NCI-H2196 treated with DMSO at 0.1 percent for 48 hours (cell line): ENCODE data around the gene C5orf15.
"Not testable (repeated sequence)": the region's sequence is repeated elsewhere in the genome, so short reads cannot be mapped to it uniquely, and the experiment has no call there.

Source experiments
- DNase-seq: peaks from one replicate; lab custom pipeline; 2025; ENCODE audit not compliant: unreplicated experiment; lab: John Stamatoyannopoulos, UW

Gene C5orf15

DNA sequence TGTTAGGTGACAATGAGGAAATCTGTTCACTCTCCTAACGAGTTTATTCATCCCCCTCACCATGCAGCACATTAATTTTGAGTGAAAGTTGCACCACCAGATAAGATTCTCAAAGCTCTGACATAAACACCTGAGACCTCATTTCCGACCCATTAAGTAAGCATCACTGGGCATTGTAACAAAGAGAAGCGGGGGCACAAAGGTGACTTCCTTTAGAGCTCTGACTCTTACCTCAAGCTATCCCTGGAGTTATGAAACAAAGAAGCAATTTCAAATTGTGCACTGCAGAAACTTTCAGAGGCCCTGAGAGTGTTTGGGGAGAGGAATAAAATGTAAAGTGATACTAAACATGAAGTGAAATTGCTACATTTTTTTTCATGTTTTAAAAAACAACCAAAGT, 29.5 kb downstream of the C5orf15 start:
- no peak for DNase-seq

DNA sequence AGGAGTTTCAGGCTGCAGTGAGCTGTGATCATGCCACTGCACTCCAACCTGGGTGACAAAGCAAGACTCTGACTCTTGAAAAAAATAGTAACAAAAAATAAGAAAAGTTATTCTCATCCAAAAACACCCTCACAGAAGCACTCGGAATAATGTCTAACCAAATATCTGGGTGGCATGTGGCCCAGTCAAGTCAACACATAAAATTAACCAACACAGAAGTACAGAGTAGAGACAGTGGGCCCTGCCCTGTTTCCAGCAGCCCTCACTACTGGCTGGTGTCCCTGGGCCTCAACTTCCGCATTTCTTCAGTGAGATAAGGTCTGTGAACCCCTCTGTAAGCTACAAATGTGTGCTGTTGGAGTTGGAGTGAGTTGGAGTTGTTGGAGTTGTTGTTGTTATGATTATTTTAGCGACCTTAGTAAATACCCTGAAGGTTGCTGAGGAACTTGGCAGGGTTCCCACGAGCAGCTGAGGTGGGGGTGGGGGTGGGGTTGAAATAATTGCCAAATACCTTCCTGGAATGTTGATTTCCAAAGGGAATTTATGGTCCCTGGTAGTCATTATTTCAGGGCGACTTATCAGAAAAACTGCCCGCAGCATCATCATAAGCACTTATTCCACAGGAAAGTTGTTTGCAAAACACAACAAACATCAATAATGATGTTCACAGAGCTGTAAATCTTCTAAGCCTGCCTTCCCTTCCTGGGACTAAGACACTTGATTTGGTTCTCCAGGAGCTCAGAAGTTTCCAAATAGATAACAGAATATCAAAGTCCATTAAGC, 30.2 kb downstream of the C5orf15 start:
- DNase-seq = no peak

DNA sequence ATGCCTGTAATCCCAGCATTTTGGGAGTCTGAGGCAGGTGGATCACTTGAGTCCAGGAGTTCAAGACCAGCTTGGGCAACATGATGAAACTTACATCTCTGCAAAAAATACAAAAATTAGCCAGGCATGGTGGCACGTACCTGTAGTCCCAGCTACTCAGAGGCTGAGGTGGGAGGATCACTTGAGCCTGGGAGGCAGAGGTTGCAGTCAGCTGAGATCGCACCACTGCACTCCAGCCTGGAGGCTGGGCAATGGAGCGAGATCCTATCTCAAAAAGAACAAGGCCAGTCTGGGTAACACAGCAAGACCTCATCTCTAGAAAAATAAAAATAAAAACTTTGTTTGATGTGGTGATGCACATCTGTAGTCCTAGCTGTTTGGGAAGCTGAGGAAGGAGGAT, 30.8 kb downstream of the C5orf15 start:
- not testable (repeated sequence) for DNase-seq

DNA sequence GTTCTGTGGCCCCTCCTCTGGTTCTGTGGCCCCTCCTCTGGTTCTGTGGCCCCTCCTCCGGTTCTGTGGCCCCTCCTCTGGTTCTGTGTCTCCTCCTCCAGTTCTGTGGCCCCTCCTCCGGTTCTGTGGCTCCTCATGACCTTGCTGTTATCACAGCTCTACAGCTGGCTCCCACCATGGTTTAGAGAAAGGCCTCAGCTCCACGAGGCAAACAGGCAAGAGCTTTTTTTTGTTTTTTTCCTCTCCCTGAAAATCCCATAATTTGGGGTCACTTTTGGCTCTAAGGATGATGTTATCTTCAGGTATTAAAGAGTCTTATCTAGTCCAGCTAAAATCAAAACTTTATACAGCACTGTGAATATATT, 31.8 kb downstream of the C5orf15 start:
- no peak for DNase-seq

DNA sequence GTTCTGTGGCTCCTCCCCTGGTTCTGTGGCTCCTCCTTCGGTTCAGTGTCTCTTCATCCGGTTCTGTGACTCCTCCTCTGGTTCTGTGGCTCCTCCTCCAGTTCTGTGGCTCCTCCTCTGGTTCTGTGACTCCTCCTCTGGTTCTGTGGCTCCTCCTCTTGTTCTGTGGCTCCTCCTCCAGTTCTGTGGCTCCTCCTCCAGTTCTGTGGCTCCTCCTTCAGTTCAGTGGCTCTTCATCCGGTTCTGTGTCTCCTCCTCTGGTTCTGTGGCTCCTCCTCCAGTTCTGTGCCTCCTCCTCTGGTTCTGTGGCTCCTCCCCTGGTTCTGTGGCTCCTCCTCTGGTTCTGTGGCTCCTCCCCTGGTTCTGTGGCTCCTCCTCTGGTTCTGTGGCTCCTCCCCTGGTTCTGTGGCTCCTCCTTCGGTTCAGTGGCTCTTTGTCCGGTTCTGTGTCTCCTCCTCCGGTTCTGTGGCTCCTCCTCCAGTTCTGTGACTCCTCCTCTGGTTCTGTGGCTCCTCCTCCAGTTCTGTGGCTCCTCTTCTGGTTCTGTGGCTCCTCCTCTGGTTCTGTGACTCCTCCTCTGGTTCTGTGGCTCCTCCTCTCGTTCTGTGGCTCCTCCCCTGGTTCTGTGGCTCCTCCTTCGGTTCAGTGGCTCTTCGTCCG, 32.3 kb downstream of the C5orf15 start:
- not testable (repeated sequence) for DNase-seq

DNA sequence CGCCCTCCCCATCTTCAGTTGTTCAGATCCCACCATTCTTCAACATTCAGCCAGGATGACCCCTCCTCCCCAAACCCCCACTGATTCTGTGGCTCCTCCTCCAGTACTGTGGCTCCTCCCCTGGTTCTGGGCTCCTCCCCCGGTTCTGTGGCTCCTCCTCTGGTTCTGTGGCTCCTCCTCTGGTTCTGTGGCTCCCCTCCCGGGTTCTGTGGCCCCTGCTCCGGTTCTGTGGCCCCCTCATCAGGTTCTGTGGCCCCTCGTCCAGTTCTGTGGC, 32.8 kb downstream of the C5orf15 start:
- no peak for DNase-seq

DNA sequence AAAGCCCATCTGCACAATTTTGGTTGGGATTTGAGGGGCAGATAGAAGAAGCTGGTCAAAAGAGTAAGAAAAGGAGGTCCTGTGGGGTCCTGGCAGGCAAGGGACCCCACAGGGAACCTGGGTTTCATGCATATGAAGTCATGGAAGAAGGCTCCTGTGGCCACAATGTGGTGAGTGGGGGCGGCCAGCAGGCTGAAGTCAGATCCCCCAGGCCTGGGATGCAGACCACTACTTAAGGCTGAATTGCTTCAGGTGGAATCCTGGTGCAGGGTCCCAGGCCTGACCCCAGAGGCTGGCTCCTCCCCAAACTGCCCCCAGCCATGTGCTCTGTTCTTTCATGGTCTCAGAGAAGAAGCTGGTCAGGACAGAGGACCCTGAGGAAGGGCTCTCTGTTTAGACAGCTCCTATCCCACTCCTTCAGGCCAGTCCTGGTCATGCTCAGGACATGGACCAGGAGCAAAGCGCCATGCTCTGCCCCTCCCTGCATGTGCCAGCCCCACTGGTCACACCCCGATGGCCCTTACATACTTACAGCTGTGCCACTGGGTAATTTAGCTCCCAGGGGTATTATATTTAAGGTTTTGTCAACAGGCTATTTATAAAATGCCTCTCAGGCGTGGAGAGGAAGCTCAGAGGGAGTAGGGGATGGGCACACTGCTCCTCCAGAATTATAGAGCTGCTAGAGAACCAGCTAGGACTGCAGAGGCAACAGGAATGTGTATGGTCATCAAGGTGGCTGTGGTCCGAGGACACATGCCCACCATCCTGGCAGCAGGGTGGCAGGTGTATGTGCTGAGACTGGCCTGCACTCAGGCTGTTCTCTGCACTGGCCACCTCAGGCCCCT, 33.4 kb downstream of the C5orf15 start:
- DNase-seq = no peak

DNA sequence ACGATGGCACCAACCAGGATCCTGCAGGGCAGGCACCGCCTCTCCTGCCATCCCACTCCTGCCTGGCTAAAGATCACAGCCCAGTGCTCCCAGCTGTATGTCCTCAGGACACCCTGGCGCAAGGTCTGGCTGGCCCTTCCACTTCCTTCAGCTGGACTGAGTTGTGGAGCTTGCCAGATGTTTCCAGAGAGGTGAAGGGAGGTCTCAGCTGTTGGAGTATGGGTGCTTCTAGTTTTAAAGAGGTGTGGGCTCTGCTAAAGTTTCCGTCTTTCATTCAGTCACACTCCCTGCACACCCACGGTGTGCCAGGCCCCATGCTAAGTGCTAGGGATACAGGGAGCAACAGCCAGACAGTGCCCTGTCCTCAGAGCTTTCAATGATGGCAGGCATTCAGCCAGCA, 34.1 kb downstream of the C5orf15 start:
- no peak for DNase-seq

DNA sequence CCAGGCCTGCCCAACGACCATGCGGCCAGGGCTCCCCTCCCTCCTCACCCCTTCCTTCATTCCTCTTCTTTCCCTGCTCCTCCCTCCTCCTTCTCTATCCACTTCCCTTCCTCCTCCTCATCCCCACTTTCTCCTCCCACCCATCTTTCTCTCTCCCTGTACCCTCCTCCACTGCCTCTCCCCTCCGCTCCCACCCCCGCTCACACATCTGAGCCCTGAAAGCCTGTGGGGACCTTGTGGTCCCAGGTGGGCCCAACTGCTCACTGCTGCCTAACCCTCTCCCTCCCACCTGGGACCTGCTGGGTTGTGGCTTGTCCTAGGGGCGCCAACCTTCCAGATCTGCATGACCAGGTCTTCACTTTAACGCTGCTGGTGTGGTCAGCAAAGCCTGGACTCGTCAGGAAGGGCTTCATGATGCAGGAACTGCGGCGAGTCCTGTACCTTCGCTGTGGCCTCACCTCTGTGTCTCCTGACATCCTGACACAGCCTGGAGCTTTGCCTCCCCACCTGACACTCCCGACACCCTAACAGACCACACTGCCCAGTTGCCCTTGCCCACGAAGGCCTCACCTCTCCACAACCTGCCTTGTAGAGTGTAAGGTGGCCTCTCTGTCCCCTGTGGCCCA, 34.6 kb downstream of the C5orf15 start:
- no peak for DNase-seq

DNA sequence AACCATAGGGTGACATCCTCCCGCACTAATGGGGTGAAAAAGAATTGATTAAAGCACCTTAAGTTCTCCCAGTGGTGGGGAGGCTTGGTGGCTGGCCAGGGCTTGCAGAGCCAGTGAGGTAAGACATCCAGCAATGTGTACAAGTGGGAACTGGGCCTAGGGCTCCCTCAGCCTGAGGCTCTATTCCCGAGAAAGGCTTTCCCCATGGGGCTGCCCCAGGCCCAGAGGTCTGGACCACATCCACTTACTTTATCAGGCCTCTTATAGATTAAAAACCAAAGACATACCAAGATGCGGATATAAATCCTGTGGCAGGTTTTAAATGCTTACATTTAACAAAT, 35.3 kb downstream of the C5orf15 start:
- no peak for DNase-seq

DNA sequence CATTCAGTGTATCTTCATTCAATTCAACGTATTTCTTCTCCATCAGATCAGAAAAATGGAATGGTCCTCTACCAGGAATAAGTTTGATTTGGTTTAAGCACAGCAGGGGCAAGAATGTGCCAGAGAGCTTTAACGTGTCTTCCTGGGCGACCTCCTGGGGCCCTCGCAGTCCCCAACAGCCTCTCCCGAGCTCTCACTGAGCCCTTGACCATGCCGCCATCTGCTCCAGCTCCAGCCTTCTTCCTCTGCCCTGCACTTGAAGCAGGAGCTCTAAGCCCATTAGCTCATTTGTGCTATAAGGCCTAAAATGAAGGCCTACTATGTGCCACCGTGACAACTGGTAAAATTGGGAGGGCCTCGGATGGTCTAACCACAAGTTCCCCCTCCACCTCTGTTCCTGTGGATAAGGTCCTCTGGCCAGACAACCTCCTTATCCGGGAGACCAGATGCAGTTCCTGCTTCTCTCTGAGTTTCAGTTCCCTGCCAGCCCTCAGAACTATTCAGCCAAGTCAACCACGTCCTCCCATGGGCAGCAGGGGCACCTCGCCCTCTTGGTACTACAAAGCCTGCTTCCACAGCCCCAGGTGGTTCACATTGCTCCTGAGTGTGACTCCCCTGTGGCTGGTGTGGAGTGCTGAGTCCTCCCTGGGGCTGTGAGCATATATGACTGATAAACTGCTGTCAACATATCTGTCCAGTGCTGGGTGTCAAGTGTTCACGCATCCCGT, 35.8 kb downstream of the C5orf15 start:
- no peak for DNase-seq

DNA sequence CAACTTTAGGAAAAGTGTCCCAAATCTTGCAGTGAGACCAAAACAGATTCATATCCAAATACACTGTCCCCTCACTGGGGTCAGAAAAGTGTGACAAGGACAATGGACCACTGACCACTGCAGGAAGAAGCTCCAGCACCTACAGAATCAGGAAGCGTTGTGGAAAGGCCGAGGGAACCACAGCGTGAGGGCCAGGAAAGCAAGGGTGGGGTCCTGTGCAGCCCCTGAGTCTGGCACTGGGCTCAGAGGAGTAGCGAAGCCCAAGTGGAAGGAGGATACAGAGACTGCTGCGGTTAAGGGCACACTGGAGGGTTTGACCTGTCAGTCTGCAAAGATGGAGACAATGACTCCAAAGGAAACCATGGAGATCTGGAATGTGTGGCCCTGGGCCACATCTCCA, 36.9 kb downstream of the C5orf15 start:
- no peak for DNase-seq

DNA sequence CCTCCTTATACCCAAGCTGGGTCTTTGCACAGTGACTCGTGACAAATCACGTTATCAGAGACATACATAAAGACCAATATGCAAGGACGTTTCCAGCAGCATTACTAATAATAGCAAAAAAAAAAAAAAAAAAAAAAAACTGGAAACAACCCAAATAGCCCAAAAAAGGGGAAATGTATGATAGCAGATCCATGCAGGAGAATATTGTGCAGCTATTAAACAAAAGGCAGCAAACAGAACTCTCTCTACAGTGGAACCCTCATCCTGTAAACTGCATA, 37.7 kb downstream of the C5orf15 start:
- DNase-seq = no peak

DNA sequence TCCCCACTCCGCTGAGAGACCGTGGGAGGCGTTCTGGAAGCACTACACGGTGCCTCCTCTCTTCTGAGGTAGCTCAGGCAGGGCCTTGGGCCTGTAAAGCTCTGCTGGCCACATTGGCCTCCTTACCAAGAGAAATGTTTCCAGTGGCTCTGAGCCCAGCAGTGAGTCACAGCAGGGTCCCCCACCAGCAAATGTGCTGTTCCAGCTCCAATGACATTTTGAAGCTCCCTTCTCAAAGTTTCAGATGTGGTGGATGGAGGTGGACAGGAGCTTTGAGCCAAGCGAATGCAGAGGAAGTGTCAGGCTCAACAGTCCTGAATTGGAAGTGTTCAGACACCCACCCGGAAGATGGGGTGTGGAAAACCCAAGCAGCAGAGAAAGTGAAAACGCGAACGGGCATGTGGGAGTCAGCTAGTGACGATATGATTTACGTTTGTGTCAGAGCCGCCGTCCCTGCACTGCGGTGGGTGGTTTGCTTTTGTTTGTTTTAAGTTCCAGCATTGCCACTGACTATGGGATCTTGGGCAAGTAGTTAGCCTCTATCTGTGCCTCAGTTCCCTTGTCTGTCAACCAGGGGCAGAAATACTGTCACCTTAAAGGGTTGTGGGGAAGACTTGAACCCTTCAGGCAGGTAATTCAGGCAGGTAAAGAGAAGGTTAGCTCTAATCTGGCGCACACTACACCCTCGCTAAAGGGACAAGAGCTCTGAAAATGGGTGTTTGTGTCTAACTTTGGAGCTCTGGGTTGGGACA, 38.2 kb downstream of the C5orf15 start:
- DNase-seq = no peak

DNA sequence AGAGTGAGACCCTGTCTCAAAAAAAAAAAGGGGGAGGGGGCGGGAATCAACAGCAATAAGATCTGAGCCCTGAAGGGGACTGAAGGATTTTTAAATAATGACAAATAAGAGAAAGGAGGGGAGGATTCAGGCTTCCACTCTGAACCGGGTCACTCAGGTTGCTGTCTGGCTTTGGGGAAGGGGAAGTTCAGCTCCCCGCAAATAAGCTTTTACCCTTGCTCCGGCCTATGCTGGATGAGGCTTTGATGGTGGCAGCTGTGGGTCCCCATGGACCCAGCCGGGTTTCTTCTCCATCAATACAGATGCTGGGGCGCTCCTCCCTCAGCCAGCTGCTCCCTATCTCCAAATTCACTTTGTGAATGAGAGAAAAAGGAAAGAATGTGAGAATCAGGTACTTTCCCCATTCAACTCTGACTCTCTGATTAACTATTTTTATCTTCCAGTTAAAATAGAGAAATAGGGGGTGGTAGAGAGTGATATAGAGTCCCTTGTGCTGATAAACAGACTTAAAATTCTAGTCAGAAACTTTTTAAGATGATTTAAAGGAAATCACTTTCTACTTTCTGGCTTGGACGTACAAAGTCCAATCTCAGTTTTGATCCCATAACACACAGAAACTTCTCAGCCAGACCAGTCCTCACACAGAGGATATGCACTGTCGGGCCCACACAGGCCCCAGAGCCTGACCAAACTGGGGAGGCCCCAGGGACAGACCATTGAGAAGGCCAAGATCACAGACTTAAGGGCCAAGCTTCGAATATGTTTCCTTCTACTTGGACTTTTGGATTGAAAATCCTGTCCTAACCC, 39.6 kb downstream of the C5orf15 start:
- no peak for DNase-seq

DNA sequence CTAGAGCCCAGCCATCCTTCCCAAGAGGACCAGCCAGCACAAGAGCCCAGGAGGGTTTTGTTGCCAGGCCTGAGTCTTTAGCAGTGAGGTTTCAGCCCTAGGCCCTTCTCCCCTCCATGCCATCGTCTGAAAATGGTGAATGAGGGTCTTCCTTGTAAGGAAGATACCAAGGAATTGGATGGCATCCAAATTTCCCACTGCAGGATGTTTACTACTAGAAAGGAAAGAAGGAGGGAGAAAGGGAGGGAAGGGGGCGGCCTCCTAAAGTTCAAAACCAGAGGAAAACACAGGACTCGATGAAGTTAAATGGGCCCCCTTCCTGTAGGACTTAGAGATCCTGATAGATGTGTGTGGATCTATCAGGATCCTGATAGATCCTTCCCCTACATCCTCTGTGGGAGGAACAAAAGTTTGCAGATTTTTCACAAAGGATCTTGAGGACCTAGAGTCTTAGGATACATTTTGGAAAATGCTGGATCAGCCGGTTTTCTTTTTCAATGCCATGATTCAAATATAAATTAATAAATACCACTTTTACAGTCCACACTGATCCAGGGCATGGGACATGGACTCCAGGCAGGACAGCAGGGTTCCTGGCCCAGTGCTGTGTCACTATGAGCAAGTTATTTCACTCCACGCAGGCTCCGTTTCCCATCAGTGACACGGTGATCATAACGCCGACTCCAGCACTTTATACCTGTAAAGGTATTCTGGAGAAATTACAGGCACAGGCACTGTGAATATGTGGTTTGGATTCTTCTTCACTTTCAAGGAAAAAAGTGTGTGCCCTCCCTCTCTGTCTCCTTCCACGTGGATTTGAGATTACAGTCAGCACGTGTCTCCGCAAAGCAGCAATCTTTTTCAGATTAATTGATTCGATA, 40.9 kb downstream of the C5orf15 start:
- DNase-seq = no peak

DNA sequence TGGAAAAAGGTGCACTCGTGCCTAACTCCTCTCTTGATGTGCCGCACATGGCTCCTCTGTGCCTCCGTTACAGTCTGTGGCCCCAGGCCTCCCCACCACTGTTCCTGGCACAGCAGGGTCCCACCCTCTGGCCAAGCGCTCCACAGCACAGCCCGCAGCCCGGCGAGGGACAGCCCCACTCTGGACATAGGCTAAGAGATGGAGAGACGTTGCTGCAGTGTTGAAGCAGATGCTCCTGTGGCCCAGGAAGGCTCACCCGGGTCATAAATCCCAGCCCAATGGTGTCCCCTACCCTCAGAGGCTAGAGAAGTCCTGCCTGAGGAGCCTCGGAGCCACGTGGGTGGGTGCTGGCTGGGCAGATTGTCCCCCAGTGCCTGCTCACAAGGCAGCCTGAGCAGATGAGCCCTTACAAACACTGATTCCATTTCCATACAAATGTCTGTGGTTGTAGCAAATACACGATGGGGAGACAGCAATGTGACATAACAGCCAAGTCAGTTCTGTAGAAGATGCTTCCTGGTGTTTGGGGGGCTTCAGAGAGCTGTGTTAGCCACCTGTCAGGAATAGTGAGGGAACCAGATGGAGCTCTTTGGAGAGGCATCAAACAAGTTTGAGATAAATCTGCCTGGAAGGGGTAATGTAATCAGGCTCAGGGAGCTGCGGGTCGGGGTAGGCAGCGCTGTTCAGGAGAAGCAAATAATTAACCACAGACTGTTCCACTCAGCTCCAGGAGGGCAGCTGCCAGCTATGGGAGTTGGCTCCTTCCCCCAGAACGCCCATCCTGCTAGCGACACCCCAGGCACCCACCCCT, 41.7 kb downstream of the C5orf15 start:
- no peak for DNase-seq

DNA sequence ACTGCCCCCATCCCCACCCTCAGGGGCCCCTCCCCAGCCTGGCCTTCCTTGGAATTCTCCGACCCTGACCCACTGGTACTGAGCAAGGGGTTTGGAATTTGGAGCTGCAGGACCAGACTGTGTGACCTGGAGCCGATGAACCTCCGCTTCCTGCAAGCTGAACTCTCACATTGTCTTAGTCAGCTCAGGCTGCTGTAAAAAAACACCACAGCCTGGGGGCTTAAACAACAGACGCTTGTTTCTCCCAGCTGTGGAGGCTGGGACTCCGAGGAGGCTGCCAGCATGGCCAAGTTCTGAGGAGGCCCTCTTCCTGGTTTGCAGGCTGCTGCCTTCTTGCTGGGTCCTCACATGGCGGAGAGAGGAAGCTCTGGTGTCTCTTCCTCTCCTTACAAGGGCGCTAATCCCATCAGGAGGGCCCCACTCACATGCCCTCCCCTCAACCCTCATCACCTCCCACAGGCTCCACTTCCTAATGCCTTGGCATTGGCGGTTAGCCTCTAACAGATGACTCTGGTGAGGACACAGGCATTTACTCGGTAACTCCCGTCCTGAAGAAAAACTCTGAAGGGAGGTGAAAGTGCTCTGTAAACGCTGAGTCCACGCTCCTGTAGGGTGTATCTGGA, 42.4 kb downstream of the C5orf15 start:
- no peak for DNase-seq
